GM21390 (cell line): Measurements from ENCODE around the gene MAPT.

ENCODE experiments used
- ATAC-seq: cut with Tn5 transposase; IDR thresholded peaks from one replicate; pipeline ENCODE4 v1.9.1; 2021; ENCODE audit not compliant: unreplicated experiment

The MAPT gene

GRCh38 chr17:45986056-45986455 lies 91.7 kb downstream of the MAPT start:
- ATAC-seq: no peak

GRCh38 chr17:45987706-45988105 lies 93.4 kb downstream of the MAPT start:
- ATAC-seq: no peak

DNA sequence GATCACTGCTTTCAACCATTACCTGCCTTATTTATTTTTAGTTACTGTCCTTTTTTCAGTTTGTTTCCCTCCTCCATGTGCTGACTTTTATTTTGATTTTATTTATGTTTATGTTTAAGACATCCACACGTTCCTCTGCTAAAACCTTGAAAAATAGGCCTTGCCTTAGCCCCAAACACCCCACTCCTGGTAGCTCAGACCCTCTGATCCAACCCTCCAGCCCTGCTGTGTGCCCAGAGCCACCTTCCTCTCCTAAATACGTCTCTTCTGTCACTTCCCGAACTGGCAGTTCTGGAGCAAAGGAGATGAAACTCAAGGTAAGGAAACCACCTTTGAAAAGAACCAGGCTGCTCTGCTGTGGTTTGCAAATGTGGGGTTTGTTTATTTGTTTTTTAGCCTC lies 95.4 kb downstream of the MAPT start:
- ATAC-seq: no peak

DNA sequence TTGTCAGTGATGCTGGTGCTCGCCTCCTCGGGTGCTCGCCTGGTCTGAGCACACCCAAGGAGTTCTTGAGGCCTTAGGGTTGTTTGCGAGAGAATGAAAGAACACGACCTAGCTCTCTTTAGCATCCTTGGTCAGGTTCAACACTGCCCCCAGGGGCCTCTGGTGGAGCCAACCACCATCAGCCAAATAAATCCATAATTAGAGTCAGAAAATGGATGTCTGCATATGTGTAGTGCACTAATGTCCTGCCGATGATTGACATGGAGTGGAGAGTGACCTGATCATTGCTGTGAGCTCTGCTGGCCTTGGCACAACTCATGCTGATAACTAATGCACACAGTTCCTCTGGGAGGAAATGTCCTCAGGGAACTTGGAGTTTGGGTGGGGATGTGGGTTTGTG lies 96.5 kb downstream of the MAPT start:
- ATAC-seq: no peak

- ATAC-seq: no peak
These were observed 97.0 kb downstream of the MAPT start for GRCh38 chr17:45991341-45991740.

- ATAC-seq: no peak
These were observed 97.8 kb downstream of the MAPT start for GRCh38 chr17:45992175-45992574.

DNA sequence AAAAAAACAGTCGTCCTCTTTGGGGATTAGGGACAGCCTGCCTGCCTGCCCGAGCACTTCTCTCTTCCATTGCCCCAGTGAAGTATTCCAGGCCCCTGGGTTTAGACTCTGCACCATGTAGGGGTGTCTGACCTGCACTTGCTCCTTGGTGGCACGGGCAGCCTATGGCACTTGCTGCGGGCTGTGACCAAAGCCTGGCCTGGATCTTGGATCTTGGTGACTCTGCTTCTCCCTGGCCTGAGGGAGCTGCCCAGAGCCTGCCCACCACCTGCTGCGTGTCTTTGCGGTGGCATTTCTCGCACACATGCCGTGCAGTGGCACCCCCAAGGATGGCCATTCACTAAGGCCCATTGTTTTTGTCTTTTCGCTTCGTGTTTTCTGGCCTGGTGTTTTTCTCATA lies 98.5 kb downstream of the MAPT start:
- no peak for ATAC-seq

DNA sequence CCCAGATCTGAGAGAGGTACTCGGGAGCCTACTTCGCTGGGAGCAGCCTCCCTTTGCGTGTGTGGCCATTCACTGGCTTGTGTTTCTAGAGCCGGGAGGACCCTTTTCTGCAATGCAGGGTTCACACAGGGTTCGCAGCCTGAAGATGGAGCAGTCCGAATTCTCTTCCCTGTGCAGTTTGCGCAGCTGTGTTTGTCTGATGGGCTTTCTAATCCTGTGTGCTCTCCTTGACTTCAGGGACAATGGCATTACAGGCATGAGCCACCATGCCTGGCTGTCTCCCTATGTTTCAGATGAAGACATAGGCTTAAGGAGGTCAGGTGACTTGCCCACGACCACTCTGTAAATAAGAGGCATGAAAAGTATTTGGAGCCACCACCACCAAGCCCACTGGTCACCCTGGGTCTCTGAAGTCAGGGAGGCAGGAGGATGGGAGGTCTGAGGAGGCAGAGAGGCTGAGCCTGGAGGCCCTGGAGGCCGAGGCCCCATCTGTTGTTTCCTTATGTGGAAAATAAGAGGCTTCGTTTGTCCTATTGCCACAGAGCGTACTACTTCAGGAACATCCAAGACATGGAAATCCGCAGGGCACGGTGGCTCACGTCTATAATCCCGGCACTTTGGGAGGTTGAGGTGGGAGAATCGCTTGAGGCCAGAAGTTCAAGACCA lies 99.7 kb downstream of the MAPT start:
- no peak for ATAC-seq

- ATAC-seq: no peak
These were observed 100.6 kb downstream of the MAPT start for GRCh38 chr17:45994987-45995386.

DNA sequence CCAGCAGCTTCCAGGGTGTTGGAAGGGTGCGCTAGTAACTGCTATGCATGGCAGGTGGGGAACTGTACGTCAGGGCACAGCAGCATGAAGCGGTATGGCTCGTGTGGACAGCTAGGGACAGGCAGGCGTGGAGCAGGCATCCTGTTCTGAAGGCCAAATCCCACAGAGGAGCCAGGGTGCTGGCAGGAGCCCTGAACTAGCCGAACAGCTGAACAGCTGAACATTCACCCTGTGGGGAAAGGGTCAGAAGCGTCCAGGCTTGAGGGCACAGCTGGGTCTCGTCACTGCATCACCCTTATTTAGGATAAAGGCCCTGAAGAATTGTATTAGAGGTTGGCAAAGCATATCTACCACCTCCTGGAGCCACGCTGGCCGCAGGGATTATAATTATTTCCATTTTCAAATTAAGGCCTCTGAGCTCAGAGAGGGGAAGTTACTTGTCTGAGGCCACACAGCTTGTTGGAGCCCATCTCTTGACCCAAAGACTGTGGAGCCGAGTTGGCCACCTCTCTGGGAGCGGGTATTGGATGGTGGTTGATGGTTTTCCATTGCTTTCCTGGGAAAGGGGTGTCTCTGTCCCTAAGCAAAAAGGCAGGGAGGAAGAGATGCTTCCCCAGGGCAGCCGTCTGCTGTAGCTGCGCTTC lies 101.4 kb downstream of the MAPT start:
- ATAC-seq: no peak

- no peak for ATAC-seq
These were observed 102.1 kb downstream of the MAPT start for GRCh38 chr17:45996282-45996937.

DNA sequence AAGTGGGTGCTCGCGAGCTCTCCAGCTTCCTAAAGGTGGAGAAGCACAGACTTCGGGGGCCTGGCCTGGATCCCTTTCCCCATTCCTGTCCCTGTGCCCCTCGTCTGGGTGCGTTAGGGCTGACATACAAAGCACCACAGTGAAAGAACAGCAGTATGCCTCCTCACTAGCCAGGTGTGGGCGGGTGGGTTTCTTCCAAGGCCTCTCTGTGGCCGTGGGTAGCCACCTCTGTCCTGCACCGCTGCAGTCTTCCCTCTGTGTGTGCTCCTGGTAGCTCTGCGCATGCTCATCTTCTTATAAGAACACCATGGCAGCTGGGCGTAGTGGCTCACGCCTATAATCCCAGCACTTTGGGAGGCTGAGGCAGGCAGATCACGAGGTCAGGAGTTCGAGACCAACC lies 102.8 kb downstream of the MAPT start:
- ATAC-seq: no peak

GRCh38 chr17:45997624-45998023 lies 103.3 kb downstream of the MAPT start:
- no peak for ATAC-seq

DNA sequence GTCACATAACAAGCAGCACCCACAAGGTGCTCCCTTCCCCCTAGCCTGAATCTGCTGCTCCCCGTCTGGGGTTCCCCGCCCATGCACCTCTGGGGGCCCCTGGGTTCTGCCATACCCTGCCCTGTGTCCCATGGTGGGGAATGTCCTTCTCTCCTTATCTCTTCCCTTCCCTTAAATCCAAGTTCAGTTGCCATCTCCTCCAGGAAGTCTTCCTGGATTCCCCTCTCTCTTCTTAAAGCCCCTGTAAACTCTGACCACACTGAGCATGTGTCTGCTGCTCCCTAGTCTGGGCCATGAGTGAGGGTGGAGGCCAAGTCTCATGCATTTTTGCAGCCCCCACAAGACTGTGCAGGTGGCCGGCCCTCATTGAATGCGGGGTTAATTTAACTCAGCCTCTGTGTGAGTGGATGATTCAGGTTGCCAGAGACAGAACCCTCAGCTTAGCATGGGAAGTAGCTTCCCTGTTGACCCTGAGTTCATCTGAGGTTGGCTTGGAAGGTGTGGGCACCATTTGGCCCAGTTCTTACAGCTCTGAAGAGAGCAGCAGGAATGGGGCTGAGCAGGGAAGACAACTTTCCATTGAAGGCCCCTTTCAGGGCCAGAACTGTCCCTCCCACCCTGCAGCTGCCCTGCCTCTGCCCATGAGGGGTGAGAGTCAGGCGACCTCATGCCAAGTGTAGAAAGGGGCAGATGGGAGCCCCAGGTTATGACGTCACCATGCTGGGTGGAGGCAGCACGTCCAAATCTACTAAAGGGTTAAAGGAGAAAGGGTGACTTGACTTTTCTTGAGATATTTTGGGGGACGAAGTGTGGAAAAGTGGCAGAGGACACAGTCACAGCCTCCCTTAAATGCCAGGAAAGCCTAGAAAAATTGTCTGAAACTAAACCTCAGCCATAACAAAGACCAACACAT lies 104.9 kb downstream of the MAPT start, which contains the start of gene STH:
STH (plus strand) TSS at position 264 of the 913 bp plus-strand sequence; CDS start at position 294, 30 bp downstream.
- ATAC-seq: no peak

- ATAC-seq: no peak
These were observed 105.5 kb downstream of the MAPT start for GRCh38 chr17:45999900-46000290.

DNA sequence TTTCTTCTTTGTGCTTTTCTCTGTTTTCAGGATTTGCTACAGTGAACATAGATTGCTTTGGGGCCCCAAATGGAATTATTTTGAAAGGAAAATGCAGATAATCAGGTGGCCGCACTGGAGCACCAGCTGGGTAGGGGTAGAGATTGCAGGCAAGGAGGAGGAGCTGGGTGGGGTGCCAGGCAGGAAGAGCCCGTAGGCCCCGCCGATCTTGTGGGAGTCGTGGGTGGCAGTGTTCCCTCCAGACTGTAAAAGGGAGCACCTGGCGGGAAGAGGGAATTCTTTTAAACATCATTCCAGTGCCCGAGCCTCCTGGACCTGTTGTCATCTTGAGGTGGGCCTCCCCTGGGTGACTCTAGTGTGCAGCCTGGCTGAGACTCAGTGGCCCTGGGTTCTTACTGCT lies 105.9 kb downstream of the MAPT start:
- ATAC-seq: no peak

GRCh38 chr17:46000757-46001156 lies 106.4 kb downstream of the MAPT start:
- no peak for ATAC-seq

- ATAC-seq: no peak
These were observed 107.3 kb downstream of the MAPT start for GRCh38 chr17:46001390-46002310.

- no peak for ATAC-seq
These were observed 108.1 kb downstream of the MAPT start for GRCh38 chr17:46002311-46002972.

DNA sequence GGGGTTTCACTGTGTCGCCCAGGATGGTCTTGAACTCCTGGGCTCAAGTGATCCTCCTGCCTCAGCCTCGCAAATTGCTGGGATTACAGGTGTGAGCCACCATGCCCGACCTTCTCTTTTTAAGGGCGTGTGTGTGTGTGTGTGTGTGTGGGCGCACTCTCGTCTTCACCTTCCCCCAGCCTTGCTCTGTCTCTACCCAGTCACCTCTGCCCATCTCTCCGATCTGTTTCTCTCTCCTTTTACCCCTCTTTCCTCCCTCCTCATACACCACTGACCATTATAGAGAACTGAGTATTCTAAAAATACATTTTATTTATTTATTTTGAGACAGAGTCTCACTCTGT lies 108.6 kb downstream of the MAPT start:
- ATAC-seq: no peak
